ENCODE measurements around the gene CDK7. TPM values are rescaled to one million over a fixed set of nuclear protein-coding genes. Genes with fewer than 3 reads are reported as not detected.
"Not testable (repeated sequence)": the region's sequence is repeated elsewhere in the genome, so short reads cannot be mapped to it uniquely, and the experiment has no call there.

Gene CDK7
- total RNA-seq, 5 donors from 2014 or later (not counting 1 experiment from before 2014, with no cell fraction given): 21.4 to 26.5 (median 22.0) TPM

DNA sequence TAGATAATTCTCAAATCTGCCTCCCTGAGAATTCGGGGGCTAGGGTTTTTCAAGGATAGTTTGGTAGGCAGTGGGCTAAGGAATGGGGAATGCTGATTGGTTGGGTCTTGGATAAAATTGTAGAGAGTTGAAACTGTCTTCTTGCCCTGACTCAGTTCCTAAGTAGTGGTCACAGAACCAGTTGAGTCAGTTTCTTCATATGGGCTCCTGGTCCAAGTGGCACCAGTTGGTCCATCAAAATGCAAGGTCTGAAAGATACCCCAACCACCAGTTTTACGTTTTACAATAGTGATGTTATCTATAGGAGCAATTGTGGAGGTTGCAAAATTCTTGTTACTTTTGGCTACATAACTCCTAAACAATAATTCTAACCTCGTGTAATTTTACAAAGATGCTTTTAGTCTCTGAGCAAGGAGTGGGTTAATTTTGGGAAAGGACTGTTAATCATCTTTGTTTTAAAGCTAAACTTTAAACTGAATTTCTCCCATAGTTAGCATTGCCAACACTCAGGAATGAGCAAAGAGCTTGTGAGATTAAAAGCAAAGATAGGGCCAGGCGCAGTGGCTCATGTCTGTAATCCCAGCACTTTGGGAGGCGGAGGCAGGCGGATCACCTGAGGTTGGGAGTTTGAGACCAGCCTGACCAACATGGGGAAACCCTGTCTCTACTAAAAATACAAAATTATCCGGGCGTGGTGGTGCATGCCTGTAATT is 7.7 kb downstream of the CDK7 start:
- WGBS (ENCODE audit: insufficient coverage): 100% methylated on average over 1 of the region's 8 CpGs
- ChIA-PET POLR2A (interaction anchor here in 1 of 2 donors (0.7 kb wide), 1 partner anchor 14 kb away, joined by 4 read pairs; no protein-coding TSS in a partner anchor), CTCF (interaction anchor here in 1 of 2 donors (0.6 kb wide), 1 partner anchor 136 kb away, joined by 4 read pairs; no protein-coding TSS in a partner anchor)
- ATAC-seq (replicated peaks in 1 of 4) (no peak), DNase-seq (no peak)
- no peaks in the 10 kb centered on the region for H3K9me3 ChIP-seq
- no peak overlapping the region for H3K4me3 Mint-ChIP-seq
- peaks cover 58% of the 10 kb centered on the region for H3K36me3 Mint-ChIP-seq
- no peak overlapping the region for H3K4me3 ChIP-seq (ENCODE audit: control insufficient read depth in 1 of 2, extremely low read depth in 1 of 2, low read length in 1 of 2)
- H3K27me3 Mint-ChIP-seq: no peaks in the 10 kb centered on the region
- H3K4me1 Mint-ChIP-seq: peaks cover 71 to 86% (median 73%) of the 10 kb centered on the region in 3 donors
- peaks cover under 1 to 9% of the 10 kb centered on the region in 2 experiments for H3K4me1 ChIP-seq (ENCODE audit: control insufficient read depth in 1 of 2, extremely low read depth in 1 of 2, insufficient read depth in 2 of 2, low read length in 2 of 2)
- peaks cover 7 to 16% of the 10 kb centered on the region in 2 donors for H3K36me3 ChIP-seq (ENCODE audit: control insufficient read depth in 2 of 2, extremely low read depth in 1 of 2, insufficient read depth in 1 of 2, low read length in 1 of 2)
- peaks cover 0 to 3% (median 3%) of the 10 kb centered on the region in 3 donors for H3K9me3 Mint-ChIP-seq
- no peaks in the 10 kb centered on the region for H3K27me3 ChIP-seq (replicated peaks in 1 of 2; ENCODE audit: control insufficient read depth in 2 of 2, extremely low read depth in 1 of 2, insufficient read depth in 2 of 2, low read length in 1 of 2)
- no peak overlapping the region for H3K27ac ChIP-seq (ENCODE audit: low read length)
- H3K27ac Mint-ChIP-seq: no peak overlapping the region

- H3K27ac ChIP-seq (ENCODE audit: low read length): no peak overlapping the region
- H3K27me3 ChIP-seq (replicated peaks in 1 of 2; ENCODE audit: control insufficient read depth in 2 of 2, extremely low read depth in 1 of 2, insufficient read depth in 2 of 2, low read length in 1 of 2): no peaks in the 10 kb centered on the region
- peaks cover 4 to 9% of the 10 kb centered on the region in 2 donors for H3K36me3 ChIP-seq (ENCODE audit: control insufficient read depth in 2 of 2, extremely low read depth in 1 of 2, insufficient read depth in 1 of 2, low read length in 1 of 2)
- Mint-ChIP-seq H3K27ac (no peak overlapping the region), H3K4me1 (peaks cover 58 to 73% (median 58%) of the 10 kb centered on the region in 3 donors), H3K27me3 (no peaks in the 10 kb centered on the region), H3K36me3 (peaks cover 55% of the 10 kb centered on the region), H3K9me3 (peaks cover 0 to 9% (median 3%) of the 10 kb centered on the region in 3 donors), H3K4me3 (no peak overlapping the region)
- ChIA-PET CTCF (interaction anchor here in 1 of 2 donors (0.6 kb wide), 1 partner anchor 10 kb away, joined by 5 read pairs; no protein-coding TSS in a partner anchor), POLR2A (no interaction called here)
- WGBS (ENCODE audit: insufficient coverage): 100% methylated on average over 1 of the region's 5 CpGs
- H3K4me3 ChIP-seq (ENCODE audit: control insufficient read depth in 1 of 2, extremely low read depth in 1 of 2, low read length in 1 of 2): no peak overlapping the region
- H3K4me1 ChIP-seq (ENCODE audit: control insufficient read depth in 1 of 2, extremely low read depth in 1 of 2, insufficient read depth in 2 of 2, low read length in 2 of 2): no peaks in the 10 kb centered on the region
- peaks cover 2% of the 10 kb centered on the region for H3K9me3 ChIP-seq
- ATAC-seq (replicated peaks in 1 of 4) (no peak), DNase-seq (no peak)
Measured at GRCh38 chr5:69245031-69245430, 10.3 kb downstream of the CDK7 start.

- ATAC-seq (replicated peaks in 1 of 4) (no peak), DNase-seq (no peak)
- Mint-ChIP-seq H3K27ac (no peak overlapping the region), H3K4me1 (peaks cover 40 to 50% (median 42%) of the 10 kb centered on the region in 3 donors), H3K27me3 (no peaks in the 10 kb centered on the region), H3K36me3 (peaks cover 40% of the 10 kb centered on the region), H3K9me3 (peaks cover 0 to 9% (median 3%) of the 10 kb centered on the region in 3 donors), H3K4me3 (no peak overlapping the region)
- Histone ChIP-seq H3K9me3 (peaks cover 2% of the 10 kb centered on the region), H3K27me3 (replicated peaks in 1 of 2; ENCODE audit: control insufficient read depth in 2 of 2, extremely low read depth in 1 of 2, insufficient read depth in 2 of 2, low read length in 1 of 2) (no peaks in the 10 kb centered on the region), H3K36me3 (ENCODE audit: control insufficient read depth in 2 of 2, extremely low read depth in 1 of 2, insufficient read depth in 1 of 2, low read length in 1 of 2) (peaks cover 0 to 11% of the 10 kb centered on the region in 2 donors), H3K27ac (ENCODE audit: low read length) (no peak overlapping the region), H3K4me1 (ENCODE audit: control insufficient read depth in 1 of 2, extremely low read depth in 1 of 2, insufficient read depth in 2 of 2, low read length in 2 of 2) (no peaks in the 10 kb centered on the region), H3K4me3 (ENCODE audit: control insufficient read depth in 1 of 2, extremely low read depth in 1 of 2, low read length in 1 of 2) (no peak overlapping the region)
- CTCF ChIA-PET: interaction anchor here in 1 of 2 donors (0.6 kb wide), 1 partner anchor 102 kb away, joined by 4 read pairs; no protein-coding TSS in a partner anchor
- no CpG with 5 or more reads among the region's 2 CpGs for WGBS (ENCODE audit: insufficient coverage)
- POLR2A ChIA-PET: no interaction called here
Measured at GRCh38 chr5:69248019-69248418, 13.3 kb downstream of the CDK7 start.

- Mint-ChIP-seq H3K27ac (no peak overlapping the region), H3K4me1 (peaks cover 24 to 28% (median 26%) of the 10 kb centered on the region in 3 donors), H3K36me3 (peaks cover 32% of the 10 kb centered on the region), H3K27me3 (no peaks in the 10 kb centered on the region), H3K9me3 (peaks cover 0 to 9% (median 3%) of the 10 kb centered on the region in 3 donors), H3K4me3 (no peak overlapping the region)
- POLR2A ChIA-PET: no interaction called here
- DNase-seq (no peak), ATAC-seq (replicated peaks in 1 of 4) (no peak)
- Histone ChIP-seq H3K36me3 (ENCODE audit: control insufficient read depth in 2 of 2, extremely low read depth in 1 of 2, insufficient read depth in 1 of 2, low read length in 1 of 2) (peaks cover 0 to 16% of the 10 kb centered on the region in 2 donors), H3K4me3 (ENCODE audit: control insufficient read depth in 1 of 2, extremely low read depth in 1 of 2, low read length in 1 of 2) (no peak overlapping the region), H3K4me1 (ENCODE audit: control insufficient read depth in 1 of 2, extremely low read depth in 1 of 2, insufficient read depth in 2 of 2, low read length in 2 of 2) (no peaks in the 10 kb centered on the region), H3K27ac (ENCODE audit: low read length) (no peak overlapping the region), H3K27me3 (replicated peaks in 1 of 2; ENCODE audit: control insufficient read depth in 2 of 2, extremely low read depth in 1 of 2, insufficient read depth in 2 of 2, low read length in 1 of 2) (no peaks in the 10 kb centered on the region), H3K9me3 (peaks cover 2% of the 10 kb centered on the region)
- CTCF ChIA-PET: interaction anchor here in 1 of 2 donors (0.7 kb wide), 1 partner anchor 84 kb away, joined by 3 read pairs; the partner anchor contains the start of gene CCNB1
- 100% methylated on average over 1 of the region's 2 CpGs for WGBS (ENCODE audit: insufficient coverage)
Measured at GRCh38 chr5:69250593-69250992, 15.9 kb downstream of the CDK7 start.

- H3K4me1 ChIP-seq (ENCODE audit: control insufficient read depth in 1 of 2, extremely low read depth in 1 of 2, insufficient read depth in 2 of 2, low read length in 2 of 2): no peaks in the 10 kb centered on the region
- Mint-ChIP-seq H3K9me3 (peaks cover 0 to 6% (median 0%) of the 10 kb centered on the region in 3 donors), H3K4me3 (no peak overlapping the region), H3K36me3 (peaks cover 27% of the 10 kb centered on the region), H3K27ac (no peak overlapping the region), H3K4me1 (peaks cover 9 to 12% (median 12%) of the 10 kb centered on the region in 3 donors), H3K27me3 (no peaks in the 10 kb centered on the region)
- DNase-seq (no peak), ATAC-seq (replicated peaks in 1 of 4) (no peak)
- ChIA-PET POLR2A (interaction anchor here in 1 of 2 donors (0.6 kb wide), 1 partner anchor 39 kb away, joined by 10 read pairs; no protein-coding TSS in a partner anchor), CTCF (interaction anchor here (0.6 kb wide), 3 partner anchors 11 to 246 kb away, joined by 3 to 9 read pairs (median 3); no protein-coding TSS in a partner anchor)
- H3K27ac ChIP-seq (ENCODE audit: low read length): no peak overlapping the region
- H3K36me3 ChIP-seq (ENCODE audit: control insufficient read depth in 2 of 2, extremely low read depth in 1 of 2, insufficient read depth in 1 of 2, low read length in 1 of 2): peaks cover 0 to 21% of the 10 kb centered on the region in 2 donors
- no CpG with 5 or more reads among the region's 3 CpGs for WGBS (ENCODE audit: insufficient coverage)
- peaks cover 2% of the 10 kb centered on the region for H3K9me3 ChIP-seq
- H3K4me3 ChIP-seq (ENCODE audit: control insufficient read depth in 1 of 2, extremely low read depth in 1 of 2, low read length in 1 of 2): no peak overlapping the region
- no peaks in the 10 kb centered on the region for H3K27me3 ChIP-seq (replicated peaks in 1 of 2; ENCODE audit: control insufficient read depth in 2 of 2, extremely low read depth in 1 of 2, insufficient read depth in 2 of 2, low read length in 1 of 2)
Measured at GRCh38 chr5:69252437-69252836, 17.8 kb downstream of the CDK7 start.

- H3K36me3 ChIP-seq (ENCODE audit: control insufficient read depth in 2 of 2, extremely low read depth in 1 of 2, insufficient read depth in 1 of 2, low read length in 1 of 2): peaks cover 8 to 31% of the 10 kb centered on the region in 2 donors
- H3K27ac Mint-ChIP-seq; DNase-seq; H3K4me3 Mint-ChIP-seq; POLR2A ChIA-PET; H3K9me3 ChIP-seq; CTCF ChIA-PET; H3K27me3 ChIP-seq (replicated peaks in 1 of 2; ENCODE audit: control insufficient read depth in 2 of 2, extremely low read depth in 1 of 2, insufficient read depth in 2 of 2, low read length in 1 of 2); H3K4me1 Mint-ChIP-seq; H3K27me3 Mint-ChIP-seq; H3K4me3 ChIP-seq (ENCODE audit: control insufficient read depth in 1 of 2, extremely low read depth in 1 of 2, low read length in 1 of 2); H3K9me3 Mint-ChIP-seq; H3K4me1 ChIP-seq (ENCODE audit: control insufficient read depth in 1 of 2, extremely low read depth in 1 of 2, insufficient read depth in 2 of 2, low read length in 2 of 2); H3K27ac ChIP-seq (ENCODE audit: low read length); ATAC-seq (replicated peaks in 1 of 4): not testable (repeated sequence)
- peaks cover 25% of the 10 kb centered on the region for H3K36me3 Mint-ChIP-seq
- no CpG with 5 or more reads among the region's 4 CpGs for WGBS (ENCODE audit: insufficient coverage)
Measured at GRCh38 chr5:69255940-69256339, 21.3 kb downstream of the CDK7 start.

All from T-cell (primary cell).